Measurements from ENCODE around the gene PEAR1. TPM values are rescaled to one million over a fixed set of nuclear protein-coding genes. Genes with fewer than 3 reads are reported as not detected.

PEAR1 gene
- polyA plus RNA-seq, 1 of the 3 experiments (the other 2 are of a cell fraction), result 1.2 TPM

GRCh38 chr1:156849151-156849496, 44.4 kb upstream of the PEAR1 start:
- Histone ChIP-seq H4K20me1 (ENCODE audit: insufficient read depth) (no peaks in the 10 kb centered on the region), H3K36me3 (replicated peaks in 1 of 2; ENCODE audit: control insufficient read depth in 1 of 2, insufficient read depth in 2 of 2, low read length in 1 of 2) (no peaks in the 10 kb centered on the region), H2AFZ (ENCODE audit: low read depth) (no peak overlapping the region), H3K9me2 (no peaks in the 10 kb centered on the region), H3K27ac (ENCODE audit: low read depth in 2 of 2, low read length in 1 of 2) (no peak overlapping the region), H3F3A (replicated peaks; ENCODE audit: insufficient read depth) (no peaks in the 10 kb centered on the region), H3K4me1 (ENCODE audit: control insufficient read depth in 1 of 2, insufficient read depth in 2 of 2, low read depth in 1 of 2, low read length in 1 of 2) (peaks cover 0 to 32% of the 10 kb centered on the region in 2 experiments; a peak in 3 of 4 replicates), H3K27me3 (ENCODE audit: insufficient read depth) (no peaks in the 10 kb centered on the region), H3K79me2 (ENCODE audit: insufficient read depth) (no peaks in the 10 kb centered on the region), H3K4me2 (no peak overlapping the region), H3K4me3 (ENCODE audit: low read depth in 2 of 2, low read length in 1 of 2) (no peak overlapping the region), H3K9ac (no peak overlapping the region), H3K9me3 (no peaks in the 10 kb centered on the region)
- ChIA-PET CTCF (interaction anchor here (1.3 to 18.0 kb wide), 4 partner anchors 11 to 79 kb away, joined by 6 to 566 read pairs (median 256); partner anchors contain the start of gene NTRK1), POLR2A (interaction anchor here (1.1 to 1.3 kb wide), 2 partner anchors 12 to 64 kb away, joined by 3 read pairs; no protein-coding TSS in a partner anchor)
- 92% methylated on average over 20 of the region's 23 CpGs for WGBS (ENCODE audit: low lambda C conversion rate)
- no peak for TF ChIP-seq FOSL2 (IDR thresholded peaks at IDR 0.05; ENCODE audit: borderline replicate concordance, low read depth)
- no peak for TF ChIP-seq FOXM1 (IDR thresholded peaks at IDR 0.05; ENCODE audit: low read depth)
- TF ChIP-seq FOXJ3 (CRISPR knock-in tag; IDR thresholded peaks at IDR 0.05), result no peak
- no peak for TF ChIP-seq IRF3 (IDR thresholded peaks at IDR 0.05; ENCODE audit: low read depth, low read length)
- no peak for DNase-seq

DNA sequence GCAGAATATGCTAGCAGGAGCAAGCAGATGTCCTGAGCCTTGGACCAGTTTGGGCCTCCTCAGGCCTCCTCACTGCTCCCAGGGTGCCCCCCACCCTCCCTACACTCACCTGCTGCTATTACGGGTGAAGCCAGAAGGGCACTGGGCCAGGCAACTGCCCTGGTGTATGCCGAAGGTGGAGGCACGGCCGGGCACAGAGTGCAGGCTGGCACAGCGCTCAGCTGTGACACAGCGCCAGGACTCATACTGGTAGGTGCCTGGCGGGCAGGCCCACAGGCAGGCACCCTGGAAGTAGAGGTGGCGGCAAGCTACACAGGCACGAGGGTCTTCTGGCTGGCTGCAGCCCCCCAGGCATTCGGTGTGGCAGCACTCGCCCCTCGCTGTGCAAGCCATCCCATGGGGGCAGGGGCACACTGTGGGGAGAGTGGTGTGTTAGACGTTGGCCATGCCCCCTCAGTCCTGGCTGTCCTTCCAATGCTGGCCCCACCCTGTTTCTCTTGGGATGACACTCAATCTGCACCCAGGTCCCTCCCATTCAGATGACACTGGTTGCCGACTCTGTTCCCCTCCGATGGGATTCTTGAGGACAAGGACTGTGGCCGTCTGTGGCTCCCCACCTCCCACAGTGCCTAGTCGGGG, 41.6 kb upstream of the PEAR1 start:
- no peak overlapping the region for H2AFZ ChIP-seq (ENCODE audit: low read depth)
- no peak overlapping the region for H3K4me3 ChIP-seq (ENCODE audit: low read depth in 2 of 2, low read length in 1 of 2)
- no peaks in the 10 kb centered on the region for H3K79me2 ChIP-seq (ENCODE audit: insufficient read depth)
- H3K27me3 ChIP-seq (ENCODE audit: insufficient read depth), result peaks cover 6% of the 10 kb centered on the region; the same call in 1 of the 2 replicates
- no peak for DNase-seq
- H4K20me1 ChIP-seq (ENCODE audit: insufficient read depth), result no peaks in the 10 kb centered on the region
- peak overlapping the region in 1 of 2 experiments; percentile 94; a peak in 2 of 4 replicates for H3K27ac ChIP-seq (ENCODE audit: low read depth in 2 of 2, low read length in 1 of 2)
- no peaks in the 10 kb centered on the region for H3K36me3 ChIP-seq (replicated peaks in 1 of 2; ENCODE audit: control insufficient read depth in 1 of 2, insufficient read depth in 2 of 2, low read length in 1 of 2)
- 74% methylated on average over 8 of the region's 17 CpGs for WGBS (ENCODE audit: low lambda C conversion rate)
- H3F3A ChIP-seq (replicated peaks; ENCODE audit: insufficient read depth), result no peaks in the 10 kb centered on the region
- H3K9ac ChIP-seq, result no peak overlapping the region
- H3K4me2 ChIP-seq, result no peak overlapping the region
- H3K9me2 ChIP-seq, result no peaks in the 10 kb centered on the region
- TF ChIP-seq RAD21 (IDR thresholded peaks at IDR 0.05; ENCODE audit: low read length) (0 out of 2 replicates have a peak, but pooled peaks have one; percentile 5), CTCF (IDR thresholded peaks at IDR 0.05) (no peak)
- POLR2A ChIA-PET, result interaction anchor here (0.6 to 1.9 kb wide), 8 partner anchors 8 to 79 kb away, joined by 3 to 18 read pairs (median 3); partner anchors contain the start of gene NTRK1
- CTCF ChIA-PET, result interaction anchor here (0.8 to 18.0 kb wide), 11 partner anchors 9 to 145 kb away, joined by 3 to 566 read pairs (median 5); partner anchors contain the start of gene NTRK1
- H3K9me3 ChIP-seq, result no peaks in the 10 kb centered on the region
- peaks cover 0 to 39% of the 10 kb centered on the region in 2 experiments; a peak in 3 of 4 replicates for H3K4me1 ChIP-seq (ENCODE audit: control insufficient read depth in 1 of 2, insufficient read depth in 2 of 2, low read depth in 1 of 2, low read length in 1 of 2)
